ENCODE data around the gene DCC. TPM values are rescaled to one million over a fixed set of nuclear protein-coding genes. Genes with fewer than 3 reads are reported as not detected.

The DCC gene
- total and polyA plus RNA-seq, 3 donors from 2014 or later, result 7.9 to 42.1 (median 24.5) TPM

- intact Hi-C loops (cut with DNase I; ENCODE audit: low total_unique reads), result no loop called here
- Histone ChIP-seq H3K27me3 (no peaks in the 10 kb centered on the region), H3K4me3 (no peak overlapping the region), H3K4me1 (no peaks in the 10 kb centered on the region), H3K9me3 (no peaks in the 10 kb centered on the region), H3K36me3 (ENCODE audit: low read depth, missing control alignments) (no peaks in the 10 kb centered on the region), H3K27ac (no peak overlapping the region)
- WGBS, 2 donors, result 79 to 82% methylated on average over 1 of the region's 1 CpG
- TF ChIP-seq CTCF (IDR thresholded peaks at IDR 0.05) (no peak), POLR2A (IDR thresholded peaks at IDR 0.05) (no peak)
- DNase-seq, result no peak
These were observed 119.9 kb downstream of the DCC start for GRCh38 chr18:52459890-52460289.

DNA sequence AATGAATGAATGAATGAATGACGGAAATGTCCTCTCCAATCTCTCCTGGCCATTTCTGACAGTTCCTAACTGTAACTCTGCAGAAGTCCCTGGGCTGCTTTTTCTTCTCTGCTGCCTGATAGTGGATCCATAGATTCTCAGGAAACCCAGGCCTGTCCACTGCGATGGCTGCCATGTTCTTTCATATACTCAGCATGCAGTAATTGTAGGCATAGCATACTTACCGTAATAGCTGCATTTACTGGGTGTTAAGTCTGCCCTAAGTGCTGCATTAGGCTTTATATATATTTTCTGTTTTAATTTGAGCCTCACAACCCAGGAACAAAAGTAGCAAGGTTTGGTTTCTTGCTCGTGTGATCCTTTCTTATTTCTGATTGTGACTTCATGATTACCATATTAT lies 122.9 kb downstream of the DCC start:
- H3K4me1 ChIP-seq, result no peaks in the 10 kb centered on the region
- H3K4me3 ChIP-seq, result no peak overlapping the region
- no peak for DNase-seq
- H3K36me3 ChIP-seq (ENCODE audit: low read depth, missing control alignments), result no peaks in the 10 kb centered on the region
- H3K9me3 ChIP-seq, result no peaks in the 10 kb centered on the region
- H3K27me3 ChIP-seq, result no peaks in the 10 kb centered on the region
- WGBS, 2 donors, result 84 to 87% methylated on average over 4 of the region's 4 CpGs
- TF ChIP-seq POLR2A (IDR thresholded peaks at IDR 0.05), result no peak
- TF ChIP-seq CTCF (IDR thresholded peaks at IDR 0.05), result no peak
- H3K27ac ChIP-seq, result no peak overlapping the region
- intact Hi-C loops (cut with DNase I; ENCODE audit: low total_unique reads), result no loop called here

DNA sequence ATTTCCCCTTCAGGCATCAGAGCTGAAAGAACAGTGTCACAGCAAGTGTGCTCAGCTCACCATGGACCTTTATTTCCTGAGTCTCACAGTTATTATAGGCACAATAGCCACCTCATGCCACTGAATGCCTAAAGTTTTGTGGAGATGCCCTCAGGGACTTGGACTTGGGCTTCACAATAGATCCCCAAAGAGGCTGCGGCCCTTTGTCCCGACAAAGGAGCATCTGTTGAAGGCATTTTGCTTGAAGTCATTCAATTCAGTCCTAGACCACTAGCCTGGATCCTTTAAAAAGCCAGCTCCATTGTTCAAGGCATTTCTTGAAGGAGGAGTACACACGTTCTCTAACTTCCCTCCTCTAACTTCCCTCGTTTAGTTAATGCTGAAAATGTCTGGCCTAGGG lies 125.4 kb downstream of the DCC start:
- intact Hi-C loops (cut with DNase I; ENCODE audit: low total_unique reads), result no loop called here
- WGBS, 2 donors, result 67 to 75% methylated on average over 4 of the region's 4 CpGs

GRCh38 chr18:52468496-52468895 lies 128.5 kb downstream of the DCC start:
- no peak overlapping the region for H3K27ac ChIP-seq
- H3K27me3 ChIP-seq, result no peaks in the 10 kb centered on the region
- H3K9me3 ChIP-seq, result no peaks in the 10 kb centered on the region
- no peak for TF ChIP-seq POLR2A (IDR thresholded peaks at IDR 0.05)
- no peak for DNase-seq
- H3K4me3 ChIP-seq, result no peak overlapping the region
- no peaks in the 10 kb centered on the region for H3K36me3 ChIP-seq (ENCODE audit: low read depth, missing control alignments)
- intact Hi-C loops (cut with DNase I; ENCODE audit: low total_unique reads), result no loop called here
- WGBS, 2 donors, result 85 to 96% methylated on average over 1 of the region's 1 CpG
- no peaks in the 10 kb centered on the region for H3K4me1 ChIP-seq

More for the DNA sequence above, 125.4 kb downstream of the DCC start:
- H3K27me3 ChIP-seq, result no peaks in the 10 kb centered on the region
- H3K4me1 ChIP-seq, result no peaks in the 10 kb centered on the region
- no peak overlapping the region for H3K27ac ChIP-seq
- no peak for DNase-seq
- no peaks in the 10 kb centered on the region for H3K36me3 ChIP-seq (ENCODE audit: low read depth, missing control alignments)
- TF ChIP-seq POLR2A (IDR thresholded peaks at IDR 0.05) (no peak), CTCF (IDR thresholded peaks at IDR 0.05) (no peak)
- no peaks in the 10 kb centered on the region for H3K9me3 ChIP-seq
- H3K4me3 ChIP-seq, result no peak overlapping the region

- 48 to 63% methylated on average over 3 of the region's 3 CpGs for WGBS, 2 donors
- Histone ChIP-seq H3K27ac (no peak overlapping the region), H3K27me3 (no peaks in the 10 kb centered on the region), H3K4me1 (no peaks in the 10 kb centered on the region), H3K4me3 (no peak overlapping the region), H3K36me3 (ENCODE audit: low read depth, missing control alignments) (no peaks in the 10 kb centered on the region), H3K9me3 (no peaks in the 10 kb centered on the region)
- intact Hi-C loops (cut with DNase I; ENCODE audit: low total_unique reads), result no loop called here
- TF ChIP-seq POLR2A (IDR thresholded peaks at IDR 0.05) (no peak), CTCF (IDR thresholded peaks at IDR 0.05) (no peak)
- no peak for DNase-seq
These were observed 135.3 kb downstream of the DCC start for GRCh38 chr18:52475325-52475724.

All from testis (tissue), 3 donors.